ENCODE measurements around the gene PLAAT5.

The PLAAT5 gene

GRCh38 chr11:63511048-63511748 is 20.2 kb upstream of the PLAAT5 start:
- no peak for DNase-seq

GRCh38 chr11:63510360-63511047 is 19.5 kb upstream of the PLAAT5 start:
- peak; percentile 61 for DNase-seq

GRCh38 chr11:63508745-63509144 is 17.8 kb upstream of the PLAAT5 start:
- no peak for DNase-seq

- DNase-seq = no peak
Observed at GRCh38 chr11:63508009-63508408, 17.0 kb upstream of the PLAAT5 start.

GRCh38 chr11:63507511-63507910 is 16.5 kb upstream of the PLAAT5 start:
- no peak for DNase-seq

GRCh38 chr11:63506876-63507275 is 15.9 kb upstream of the PLAAT5 start:
- no peak for DNase-seq

GRCh38 chr11:63505857-63506528 is 15.0 kb upstream of the PLAAT5 start, which contains the start of gene LGALS12:
Gene LGALS12 (plus strand): TSS chr11:63506084. CDS start chr11:63506459, 375 bp downstream.
- DNase-seq = peak; percentile 17

GRCh38 chr11:63504933-63505586 is 14.1 kb upstream of the PLAAT5 start:
- DNase-seq = no peak

GRCh38 chr11:63504054-63504453 is 13.1 kb upstream of the PLAAT5 start:
- no peak for DNase-seq

- no peak for DNase-seq
Observed at GRCh38 chr11:63503492-63503891, 12.5 kb upstream of the PLAAT5 start.

GRCh38 chr11:63502252-63502820 is 11.4 kb upstream of the PLAAT5 start:
- no peak for DNase-seq

GRCh38 chr11:63501236-63501635 is 10.3 kb upstream of the PLAAT5 start:
- no peak for DNase-seq

GRCh38 chr11:63499874-63500273 is 8.9 kb upstream of the PLAAT5 start:
- no peak for DNase-seq

- DNase-seq = no peak
Observed at GRCh38 chr11:63494975-63495374, 4.0 kb upstream of the PLAAT5 start.

GRCh38 chr11:63493127-63493526 is 2.2 kb upstream of the PLAAT5 start:
- no peak for DNase-seq

- no peak for DNase-seq
Observed at GRCh38 chr11:63492441-63492840, 1.5 kb upstream of the PLAAT5 start.

GRCh38 chr11:63491636-63492372 is 837 bp upstream of the PLAAT5 start:
- DNase-seq = no peak

- DNase-seq = no peak
Observed at GRCh38 chr11:63491240-63491587, 247 bp upstream of the PLAAT5 start.

- peak; percentile 28 for DNase-seq
Observed at GRCh38 chr11:63489879-63490278, 1.1 kb downstream of the PLAAT5 start.

- DNase-seq = no peak
Observed at GRCh38 chr11:63488789-63489188, 2.2 kb downstream of the PLAAT5 start.

GRCh38 chr11:63485777-63486176 is 5.2 kb downstream of the PLAAT5 start:
- no peak for DNase-seq

- DNase-seq = no peak
Observed at GRCh38 chr11:63480039-63480438, 10.9 kb downstream of the PLAAT5 start.
